Activated CD4-positive, alpha-beta T cell treated with anti-CD3 and anti-CD28 coated beads for 24 hours (primary cell): Measurements from ENCODE around the gene TMC3.
"Not testable (repeated sequence)": the region's sequence is repeated elsewhere in the genome, so short reads cannot be mapped to it uniquely, and the experiment has no call there.

ENCODE experiments used
- DNase-seq, 2 donors: peaks; one replicate each; pipeline ENCODE4 v3.0.0-alpha.2; 2020; ENCODE audit warnings: low read depth in 2 of 2

TMC3 gene

GRCh38 chr15:81373775-81374395 lies at the start of gene TMC3:
Gene TMC3, minus strand, starts transcription at chr15:81374213. Its CDS starts 136 bp downstream, at chr15:81374077.
- DNase-seq = no peak

DNA sequence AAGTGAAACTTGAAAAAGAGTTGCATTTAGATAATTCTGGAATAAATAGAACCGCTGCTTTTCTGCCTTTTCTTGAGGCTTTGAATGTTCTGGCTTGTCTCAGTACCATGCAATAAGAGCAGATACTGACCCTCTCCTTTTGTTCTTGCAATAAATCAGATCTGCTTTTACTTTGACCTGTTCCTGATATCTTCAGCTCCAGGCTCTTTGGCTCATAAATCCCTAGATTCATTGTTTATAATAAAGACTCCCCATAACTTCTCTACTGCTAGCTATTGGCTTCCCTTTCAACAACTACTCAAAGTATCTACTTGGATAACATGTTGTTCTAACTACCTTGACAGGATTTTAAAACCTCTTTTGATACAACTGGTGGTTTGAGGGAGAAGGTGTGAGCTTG lies 47.4 kb upstream of the TMC3 start:
- DNase-seq = no peak

DNA sequence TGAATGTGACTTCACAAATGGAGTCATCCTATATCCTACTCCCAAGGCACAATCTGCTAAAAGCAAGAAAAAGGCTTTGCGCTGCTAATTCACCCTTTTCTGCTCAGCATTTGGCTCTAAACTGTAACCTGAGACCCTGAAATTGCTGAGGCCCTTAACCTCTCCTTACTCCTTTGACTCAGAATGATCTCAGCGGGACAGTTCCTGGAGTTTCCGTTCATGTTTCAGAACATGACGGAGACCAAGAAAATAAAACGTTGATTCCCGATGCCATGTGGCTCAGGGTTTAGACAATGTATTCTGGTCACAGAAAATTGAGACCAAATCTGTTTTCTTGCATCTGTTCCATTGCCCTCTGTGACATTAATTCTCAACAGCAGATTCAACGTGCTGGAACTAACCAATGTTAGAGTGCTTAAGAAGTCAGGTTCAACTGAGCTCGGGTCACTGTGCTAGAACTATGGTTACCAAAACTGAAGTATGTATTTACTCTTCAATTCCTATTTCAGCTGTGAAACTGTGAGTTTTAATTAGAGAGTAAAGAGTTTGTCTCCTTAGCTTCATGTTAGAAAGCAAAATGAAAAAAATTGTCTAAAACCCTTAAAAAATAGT lies 45.4 kb upstream of the TMC3 start:
- no peak for DNase-seq

DNA sequence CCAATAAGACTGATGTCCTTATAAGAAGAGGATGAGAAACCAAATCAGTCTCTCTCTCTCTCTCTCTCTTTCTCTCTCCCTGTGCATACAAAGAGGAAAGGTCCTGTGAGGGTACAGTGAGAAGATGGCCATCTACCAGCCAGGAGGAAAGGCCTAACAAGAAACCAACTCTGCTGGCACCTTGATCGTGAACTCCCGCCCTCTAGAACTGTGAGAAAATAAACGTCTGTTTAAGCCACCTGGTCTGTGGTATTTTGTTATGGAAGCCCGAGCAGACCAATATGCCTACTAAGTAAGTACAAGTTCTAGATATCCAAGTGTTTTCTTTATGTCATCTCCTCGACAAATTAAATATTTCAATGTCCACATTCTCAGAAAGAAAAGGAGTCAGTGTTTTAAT lies 44.9 kb upstream of the TMC3 start:
- no peak for DNase-seq

GRCh38 chr15:81418444-81418843 lies 44.4 kb upstream of the TMC3 start:
- DNase-seq = no peak

- DNase-seq = not testable (repeated sequence)
Measured at GRCh38 chr15:81414274-81414968, 40.4 kb upstream of the TMC3 start.

- DNase-seq = no peak
Measured at GRCh38 chr15:81413851-81414250, 39.8 kb upstream of the TMC3 start.

GRCh38 chr15:81411969-81412633 lies 38.1 kb upstream of the TMC3 start:
- DNase-seq = no peak

DNA sequence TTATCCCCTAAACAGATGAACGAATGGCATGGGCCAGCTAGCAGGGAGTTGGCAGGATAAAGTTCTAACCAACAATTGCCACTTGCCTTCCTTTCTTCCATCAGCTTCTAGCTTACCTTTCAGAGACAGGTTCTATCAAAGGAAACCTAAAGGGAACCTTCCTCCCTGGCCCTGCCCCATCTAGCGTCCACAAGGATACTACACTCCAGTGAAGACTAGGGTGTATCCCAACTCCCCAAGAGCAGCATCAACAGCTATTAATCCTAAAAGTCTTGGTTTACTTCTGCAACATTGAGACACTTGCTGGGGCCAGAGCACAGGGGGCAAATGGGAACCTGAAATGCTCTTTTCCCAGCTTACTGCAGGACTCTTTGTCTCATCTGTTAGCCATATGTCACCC lies 37.0 kb upstream of the TMC3 start:
- DNase-seq = no peak

GRCh38 chr15:81410318-81410753 lies 36.3 kb upstream of the TMC3 start:
- DNase-seq = peak in 1 of 2 donors; percentile 7

DNA sequence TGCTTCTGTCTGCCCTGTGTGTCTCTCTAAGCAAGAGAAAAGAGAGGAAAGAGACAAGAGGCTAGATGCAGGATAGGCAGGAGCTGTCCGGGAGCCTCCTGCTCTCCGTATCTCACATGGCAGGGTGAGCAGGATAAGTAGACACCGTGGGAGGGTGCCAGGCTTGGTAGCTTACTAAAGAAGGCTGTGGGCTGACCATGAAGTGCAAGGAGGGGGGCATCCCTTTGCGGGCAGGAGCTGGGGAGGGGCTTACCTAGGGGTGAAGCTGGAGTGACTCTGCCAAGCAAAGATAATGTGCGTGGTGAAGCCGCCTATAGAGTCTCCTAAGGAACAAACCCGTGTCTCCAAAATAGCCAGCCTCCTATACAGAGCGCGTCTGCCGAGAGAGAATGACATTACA lies 33.7 kb upstream of the TMC3 start:
- no peak for DNase-seq

DNA sequence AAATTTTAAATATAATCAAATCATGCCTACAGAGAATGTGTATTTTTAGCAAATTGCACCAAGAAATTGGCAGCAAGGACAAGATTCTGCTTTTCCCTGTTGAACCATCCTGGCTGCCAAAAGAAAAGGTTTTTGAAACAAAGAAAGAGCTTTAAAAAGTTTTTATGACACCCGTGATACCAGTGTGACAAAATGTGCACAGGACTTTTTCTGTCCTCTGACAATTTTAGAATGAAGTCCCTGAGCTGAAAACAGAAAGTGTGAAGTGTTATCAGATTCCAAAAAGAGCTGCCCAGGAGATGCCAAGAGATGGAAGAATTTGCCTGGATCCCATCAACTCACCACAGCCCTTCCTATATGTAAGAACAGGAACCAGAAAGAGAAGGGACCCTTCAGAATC lies 33.2 kb upstream of the TMC3 start:
- no peak for DNase-seq

DNA sequence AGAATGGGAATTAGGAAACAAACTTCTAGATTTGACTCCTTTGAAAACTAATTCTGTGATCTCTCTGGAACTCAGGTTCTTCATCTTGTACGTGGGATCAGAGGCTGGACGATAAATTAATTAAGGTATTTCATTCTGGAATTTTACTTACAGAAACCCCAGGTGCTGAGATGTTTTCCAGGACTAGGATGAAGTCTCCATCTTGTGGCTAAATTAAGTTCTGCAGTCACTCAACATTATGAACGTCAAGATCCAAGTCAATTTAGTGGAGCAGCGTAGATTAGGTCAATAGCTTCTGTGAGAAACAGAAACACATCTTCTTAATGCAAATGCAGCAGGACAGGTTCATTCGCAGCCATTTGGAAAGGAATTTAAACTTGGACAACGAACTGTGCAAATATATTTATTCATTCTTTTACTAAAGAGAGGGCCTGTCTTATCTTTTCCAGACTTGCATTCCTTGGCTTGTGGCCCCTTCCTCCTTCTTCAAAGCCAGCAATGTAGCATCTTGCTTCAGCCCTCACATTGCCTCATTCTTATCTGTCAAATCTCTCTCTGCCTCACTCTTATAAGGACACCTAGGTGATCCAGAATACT lies 26.7 kb upstream of the TMC3 start:
- DNase-seq = no peak

DNA sequence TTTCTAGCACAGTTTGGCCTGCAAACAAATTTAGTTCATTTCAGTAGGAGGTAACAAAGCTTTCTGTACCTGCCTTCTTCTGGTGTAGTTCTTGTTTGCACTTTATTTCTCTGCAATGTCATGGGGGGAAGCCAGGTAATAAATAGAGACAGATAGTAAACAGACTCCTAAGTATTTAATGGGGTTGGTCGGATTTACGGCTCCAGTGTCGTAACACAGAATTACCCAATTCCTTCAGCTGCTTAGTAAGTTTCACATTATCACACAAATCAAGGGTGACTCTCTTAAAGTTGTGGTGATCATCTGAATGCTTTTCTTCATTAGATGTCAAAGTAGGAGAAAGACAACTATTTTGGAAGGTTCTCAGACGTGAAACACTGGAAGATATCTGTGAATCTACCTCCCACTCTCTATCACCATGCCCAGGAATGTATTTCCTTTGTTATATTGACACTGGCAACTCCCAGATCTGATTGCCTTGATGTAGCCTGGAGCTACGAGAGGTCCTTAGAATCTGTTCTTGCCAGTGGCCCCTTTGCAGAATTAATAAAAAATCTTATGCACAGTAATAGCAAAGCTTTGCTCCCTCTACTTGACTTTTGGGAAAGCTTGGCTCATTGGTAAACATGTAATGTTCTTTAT lies 25.0 kb upstream of the TMC3 start:
- no peak for DNase-seq

GRCh38 chr15:81398456-81398855 lies 24.4 kb upstream of the TMC3 start:
- DNase-seq = no peak

DNA sequence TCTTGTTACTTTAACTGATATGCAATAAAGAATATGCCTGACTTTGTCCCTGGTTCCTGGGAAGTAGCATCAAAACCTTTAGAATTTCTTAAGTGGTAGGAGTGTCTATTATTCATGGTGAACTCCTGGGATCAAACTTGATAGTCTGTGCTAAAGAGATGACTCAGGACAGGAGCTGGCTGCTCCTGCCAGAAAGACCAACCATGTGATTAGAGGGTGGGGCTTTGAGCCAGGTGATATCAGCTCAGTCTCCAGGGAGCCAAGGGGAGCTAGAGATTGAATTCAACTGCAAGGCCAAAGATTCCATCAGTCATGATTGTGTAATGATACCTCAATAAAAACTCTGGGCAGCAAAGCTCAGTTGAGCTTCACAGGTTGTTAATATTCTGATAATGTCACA lies 20.6 kb upstream of the TMC3 start:
- no peak for DNase-seq

- no peak for DNase-seq
Measured at GRCh38 chr15:81391657-81392056, 17.6 kb upstream of the TMC3 start.

- DNase-seq = no peak
Measured at GRCh38 chr15:81388436-81388770, 14.4 kb upstream of the TMC3 start.

DNA sequence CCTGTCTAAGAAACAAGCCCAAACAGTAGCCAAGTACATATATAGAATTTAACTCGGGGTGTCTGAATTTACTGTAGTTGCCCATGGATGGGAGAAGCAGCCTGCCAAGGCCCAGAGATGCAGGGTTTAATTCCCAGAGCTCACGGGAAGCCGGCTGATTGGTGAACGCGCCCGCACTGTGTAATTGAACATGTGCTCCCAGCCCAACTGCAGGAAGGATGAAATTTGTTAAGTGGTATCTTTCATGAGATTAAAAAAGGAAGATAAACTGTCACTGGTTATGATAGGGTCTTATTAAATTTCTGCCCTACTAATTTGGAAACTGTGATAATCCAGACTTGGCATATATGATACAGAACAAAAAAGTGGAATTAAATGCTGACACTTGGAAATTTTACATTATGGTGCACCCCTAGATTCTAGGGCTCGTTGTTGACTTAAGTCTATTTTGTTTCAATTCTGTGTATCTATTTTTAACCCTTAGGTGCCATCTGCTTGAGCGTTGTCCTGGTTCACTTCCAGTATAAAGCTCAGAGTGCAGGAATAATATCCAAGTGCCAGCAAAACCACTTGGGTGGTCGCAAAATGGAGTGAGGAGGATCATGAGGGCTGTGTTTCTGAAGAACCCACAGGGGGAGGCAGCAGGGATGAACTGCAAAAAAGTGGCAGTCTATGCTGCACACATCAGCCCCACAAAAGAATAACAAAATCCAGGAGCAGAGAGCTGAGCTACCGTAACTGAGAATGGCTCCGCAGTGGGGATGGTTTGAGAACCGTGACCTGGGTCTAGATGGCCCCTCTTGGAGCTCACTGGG lies 13.8 kb upstream of the TMC3 start:
- no peak for DNase-seq

DNA sequence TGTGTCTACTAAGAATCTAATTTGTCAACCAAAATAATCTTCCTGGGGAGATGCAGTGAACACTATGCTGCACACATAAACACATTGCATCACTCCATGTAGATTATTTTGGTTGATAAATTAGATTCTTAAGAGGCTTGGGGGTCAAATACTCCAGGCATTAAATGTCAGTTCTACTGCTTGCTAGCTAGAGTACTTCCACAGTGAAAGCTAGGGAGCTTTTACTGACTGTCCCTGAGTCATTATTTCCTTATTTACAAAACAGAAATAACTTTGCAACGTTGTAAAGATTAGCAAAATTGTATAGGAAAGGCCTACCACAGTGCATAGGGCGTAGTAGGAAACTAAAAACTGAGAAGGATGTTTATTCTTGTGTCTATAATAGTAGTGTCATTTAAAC lies 12.9 kb upstream of the TMC3 start:
- no peak for DNase-seq

GRCh38 chr15:81385721-81386076 lies 11.7 kb upstream of the TMC3 start:
- no peak for DNase-seq
